Body of pancreas (tissue), 4 donors: ENCODE measurements around the gene C2orf80.

Experiments
- POLR2A ChIP-seq, 3 donors: fragments of 450-650 bp; IDR thresholded peaks; one replicate each; pipeline ENCODE4 v1.6.1; 2016; ENCODE audit warnings: antibody characterized with exemption in 3 of 3, mild to moderate bottlenecking in 2 of 3
- TF ChIP-seq, protein P1 (sequence below), 7 experiments: fragments of 450-650 bp in 4 of 7; fragments of 200-600 bp in 3 of 7; sonication (generic) in 3 of 7; IDR thresholded peaks; one replicate each; pipeline ENCODE4 v1.5.1; 2016 to 2019; ENCODE audit warnings: antibody characterized with exemption in 7 of 7

- TF ChIP-seq, protein P1, sequence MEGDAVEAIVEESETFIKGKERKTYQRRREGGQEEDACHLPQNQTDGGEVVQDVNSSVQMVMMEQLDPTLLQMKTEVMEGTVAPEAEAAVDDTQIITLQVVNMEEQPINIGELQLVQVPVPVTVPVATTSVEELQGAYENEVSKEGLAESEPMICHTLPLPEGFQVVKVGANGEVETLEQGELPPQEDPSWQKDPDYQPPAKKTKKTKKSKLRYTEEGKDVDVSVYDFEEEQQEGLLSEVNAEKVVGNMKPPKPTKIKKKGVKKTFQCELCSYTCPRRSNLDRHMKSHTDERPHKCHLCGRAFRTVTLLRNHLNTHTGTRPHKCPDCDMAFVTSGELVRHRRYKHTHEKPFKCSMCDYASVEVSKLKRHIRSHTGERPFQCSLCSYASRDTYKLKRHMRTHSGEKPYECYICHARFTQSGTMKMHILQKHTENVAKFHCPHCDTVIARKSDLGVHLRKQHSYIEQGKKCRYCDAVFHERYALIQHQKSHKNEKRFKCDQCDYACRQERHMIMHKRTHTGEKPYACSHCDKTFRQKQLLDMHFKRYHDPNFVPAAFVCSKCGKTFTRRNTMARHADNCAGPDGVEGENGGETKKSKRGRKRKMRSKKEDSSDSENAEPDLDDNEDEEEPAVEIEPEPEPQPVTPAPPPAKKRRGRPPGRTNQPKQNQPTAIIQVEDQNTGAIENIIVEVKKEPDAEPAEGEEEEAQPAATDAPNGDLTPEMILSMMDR (IDR thresholded peaks at IDR 0.05): no peak
- no peak for TF ChIP-seq POLR2A (IDR thresholded peaks at IDR 0.05)
These were observed 53.1 kb downstream of the C2orf80 start for GRCh38 chr2:208136716-208137094.
